Activated CD4-positive, CD25-positive, alpha-beta regulatory T cell treated with anti-CD3 and anti-CD28 coated beads, Interleukin-2, amount 50 U/mL, for 24 hours (primary cell): Measurements from ENCODE around the gene LTO1.

ENCODE experiments used
- ATAC-seq, 2 donors: fragments of 150-1000 bp; cut with Tn5 transposase; one replicate each; pipeline ENCODE4 v1.10.0; 2021; ENCODE audit warnings: mild to moderate bottlenecking in 1 of 2, moderate library complexity in 1 of 2

LTO1 gene

GRCh38 chr11:69674886-69675714 lies at the start of gene LTO1:
Gene LTO1 (minus strand): TSS chr11:69675353. CDS start chr11:69675239, 114 bp downstream.
- peak; percentile 88 to 91 for ATAC-seq

GRCh38 chr11:69721745-69722144 lies 46.6 kb upstream of the LTO1 start:
- ATAC-seq = no peak

GRCh38 chr11:69721106-69721505 lies 46.0 kb upstream of the LTO1 start:
- ATAC-seq = no peak

GRCh38 chr11:69718912-69719311 lies 43.8 kb upstream of the LTO1 start:
- no peak for ATAC-seq

GRCh38 chr11:69718147-69718546 lies 43.0 kb upstream of the LTO1 start:
- no peak for ATAC-seq

GRCh38 chr11:69716891-69717747 lies 42.0 kb upstream of the LTO1 start:
- no peak for ATAC-seq

GRCh38 chr11:69716099-69716498 lies 40.9 kb upstream of the LTO1 start:
- ATAC-seq = no peak

GRCh38 chr11:69715446-69715845 lies 40.3 kb upstream of the LTO1 start:
- no peak for ATAC-seq

GRCh38 chr11:69711822-69712801 lies 37.0 kb upstream of the LTO1 start:
- peak; percentile 10 to 41 for ATAC-seq

- no peak for ATAC-seq
These were observed 33.7 kb upstream of the LTO1 start for GRCh38 chr11:69708736-69709401.

- ATAC-seq = no peak
These were observed 32.0 kb upstream of the LTO1 start for GRCh38 chr11:69707176-69707575.

- ATAC-seq = no peak
These were observed 31.0 kb upstream of the LTO1 start for GRCh38 chr11:69705901-69706787.

GRCh38 chr11:69705351-69705811 lies 30.2 kb upstream of the LTO1 start:
- no peak for ATAC-seq

GRCh38 chr11:69704508-69705253 lies 29.5 kb upstream of the LTO1 start:
- ATAC-seq = no peak

GRCh38 chr11:69703768-69704507 lies 28.8 kb upstream of the LTO1 start, which contains the start of gene FGF19:
Gene FGF19 (minus strand): TSS chr11:69704022. CDS start chr11:69703876, 146 bp downstream.
- ATAC-seq = no peak

- no peak for ATAC-seq
These were observed 28.3 kb upstream of the LTO1 start for GRCh38 chr11:69703453-69703767.

- no peak for ATAC-seq
These were observed 27.8 kb upstream of the LTO1 start for GRCh38 chr11:69702769-69703452.

GRCh38 chr11:69702239-69702691 lies 27.1 kb upstream of the LTO1 start:
- no peak for ATAC-seq
